HG03095 (cell line): ENCODE data around the gene GCNA.
"Not testable (repeated sequence)": the region's sequence is repeated elsewhere in the genome, so short reads cannot be mapped to it uniquely, and the experiment has no call there.

Experiments
- ATAC-seq: cut with Tn5 transposase; IDR thresholded peaks from one replicate; pipeline ENCODE4 v1.9.1; 2021; ENCODE audit warnings: moderate library complexity; ENCODE audit not compliant: unreplicated experiment

The GCNA gene

DNA sequence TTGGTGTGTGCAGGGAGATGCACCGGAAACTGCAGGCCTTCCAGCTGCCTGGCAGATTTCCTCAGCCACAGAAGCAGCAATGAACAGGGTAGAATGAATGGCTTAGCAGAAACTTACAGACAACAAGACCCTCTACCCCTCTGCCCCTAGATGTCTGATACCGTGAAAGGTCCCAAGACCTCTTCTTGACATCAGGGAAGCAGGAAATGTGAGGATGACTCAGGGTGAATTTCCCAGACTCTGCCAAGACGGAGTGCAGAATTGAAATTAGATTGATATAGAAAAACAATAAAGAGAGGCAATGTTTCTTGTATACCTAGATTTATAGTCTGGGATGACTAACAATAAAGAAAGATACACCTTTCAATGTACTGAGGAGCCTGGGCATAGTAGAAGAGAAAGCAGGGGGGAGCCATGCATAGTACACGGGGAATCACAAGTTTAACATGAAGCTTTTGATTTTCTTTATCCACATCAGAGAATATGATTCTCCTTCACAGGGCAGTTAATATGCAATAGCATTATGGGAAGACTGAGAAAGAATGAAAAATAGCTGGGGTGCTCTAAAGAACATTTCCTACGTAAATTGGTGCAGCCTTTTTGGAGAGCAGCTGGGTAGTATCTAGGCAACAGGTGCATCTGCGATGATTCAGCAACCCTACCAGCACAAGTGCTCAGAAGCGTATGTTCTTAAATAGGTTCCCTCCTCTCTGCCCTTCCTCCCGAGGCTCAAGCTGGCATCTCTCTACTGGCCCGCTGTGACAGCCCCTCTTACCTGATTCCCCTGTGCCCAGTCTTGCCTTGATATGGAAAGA, 58.4 kb downstream of the GCNA start:
- no peak for ATAC-seq

DNA sequence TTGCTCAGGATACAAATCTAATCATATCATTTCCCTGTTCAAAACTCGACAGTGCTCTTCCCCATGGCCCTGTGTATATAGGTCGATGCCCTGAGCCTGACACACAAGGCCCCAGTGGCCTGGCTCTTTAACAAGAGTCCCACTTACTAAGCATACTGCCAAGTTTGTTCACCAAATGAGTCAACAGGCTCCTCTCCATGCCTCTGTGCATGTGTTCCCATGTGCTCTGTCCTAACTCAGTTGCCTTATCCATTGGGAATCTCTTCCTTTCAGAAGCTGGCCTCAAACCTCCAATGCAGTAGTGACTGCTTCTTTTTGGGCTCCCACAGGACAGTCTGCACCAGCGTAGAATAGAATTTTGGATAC, 59.0 kb downstream of the GCNA start:
- no peak for ATAC-seq

DNA sequence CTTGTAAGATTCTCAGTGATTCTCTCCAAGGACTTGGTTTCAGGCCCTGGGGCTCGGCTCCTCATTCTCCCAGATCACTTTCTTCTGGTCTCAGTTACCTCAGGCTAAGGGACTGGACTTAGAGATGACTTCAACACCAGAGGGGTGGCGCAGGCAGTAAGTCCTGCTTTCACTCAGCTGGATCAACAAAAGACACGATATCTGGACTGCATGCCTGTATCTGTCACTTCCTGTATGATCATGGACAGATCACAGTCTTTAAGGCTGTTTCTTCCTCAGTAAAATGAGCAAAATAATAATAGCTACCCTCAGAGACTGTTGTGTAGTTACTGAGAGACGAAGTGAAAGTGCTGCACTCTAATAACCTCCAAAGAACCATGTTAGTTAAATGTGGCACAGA, 59.6 kb downstream of the GCNA start:
- ATAC-seq, result no peak

DNA sequence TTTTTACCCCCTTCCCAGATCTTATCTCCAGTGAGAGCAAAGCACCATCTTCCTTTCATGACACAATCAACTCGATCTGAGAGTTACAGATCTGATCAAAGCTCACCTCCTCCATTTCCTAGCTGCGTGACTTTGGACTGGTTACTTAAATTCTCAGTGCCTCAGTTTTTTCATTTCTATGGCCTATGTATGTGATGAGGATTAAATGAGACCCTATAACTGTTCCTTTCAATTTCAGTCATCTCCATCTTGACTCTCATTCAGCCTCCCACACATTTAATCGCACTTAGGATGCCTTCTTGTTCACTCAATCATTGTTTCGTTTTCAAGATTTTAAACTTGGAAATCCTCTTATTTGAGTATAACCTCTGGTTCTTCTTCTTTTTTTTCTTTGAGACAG, 60.2 kb downstream of the GCNA start:
- no peak for ATAC-seq

DNA sequence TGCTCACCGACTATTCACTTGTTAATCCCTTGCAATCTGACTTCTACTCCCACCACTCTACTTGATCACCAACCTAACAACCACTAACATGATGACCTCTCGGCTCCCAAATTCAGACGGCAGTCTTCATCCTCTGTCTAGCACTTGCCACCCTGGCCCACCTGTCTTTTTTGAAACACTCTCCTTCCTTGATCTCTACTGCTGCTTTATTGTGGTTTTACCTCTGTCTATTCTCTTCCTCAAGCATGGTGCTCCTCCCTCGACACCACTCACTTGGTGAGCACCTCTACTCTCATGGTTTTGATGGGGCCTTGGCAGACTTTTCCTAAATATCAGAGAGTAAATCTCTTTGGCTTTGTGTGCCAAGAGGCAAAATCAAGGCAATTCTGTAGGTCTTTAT, 61.8 kb downstream of the GCNA start:
- ATAC-seq, result no peak

DNA sequence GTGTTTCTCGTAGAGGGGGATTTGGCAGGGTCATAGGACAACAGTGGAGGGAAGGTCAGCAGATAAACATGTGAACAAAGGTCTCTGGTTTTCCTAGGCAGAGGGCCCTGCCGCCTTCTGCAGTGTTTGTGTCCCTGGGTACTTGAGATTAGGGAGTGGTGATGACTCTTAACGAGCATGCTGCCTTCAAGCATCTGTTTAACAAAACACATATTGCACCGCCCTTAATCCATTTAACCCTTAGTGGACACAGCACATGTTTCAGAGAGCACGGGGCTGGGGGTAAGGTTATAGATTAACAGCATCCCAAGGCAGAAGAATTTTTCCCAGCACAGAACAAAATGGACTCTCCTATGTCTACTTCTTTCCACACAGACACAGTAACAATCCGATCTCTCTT, 66.2 kb downstream of the GCNA start:
- ATAC-seq, result not testable (repeated sequence)

DNA sequence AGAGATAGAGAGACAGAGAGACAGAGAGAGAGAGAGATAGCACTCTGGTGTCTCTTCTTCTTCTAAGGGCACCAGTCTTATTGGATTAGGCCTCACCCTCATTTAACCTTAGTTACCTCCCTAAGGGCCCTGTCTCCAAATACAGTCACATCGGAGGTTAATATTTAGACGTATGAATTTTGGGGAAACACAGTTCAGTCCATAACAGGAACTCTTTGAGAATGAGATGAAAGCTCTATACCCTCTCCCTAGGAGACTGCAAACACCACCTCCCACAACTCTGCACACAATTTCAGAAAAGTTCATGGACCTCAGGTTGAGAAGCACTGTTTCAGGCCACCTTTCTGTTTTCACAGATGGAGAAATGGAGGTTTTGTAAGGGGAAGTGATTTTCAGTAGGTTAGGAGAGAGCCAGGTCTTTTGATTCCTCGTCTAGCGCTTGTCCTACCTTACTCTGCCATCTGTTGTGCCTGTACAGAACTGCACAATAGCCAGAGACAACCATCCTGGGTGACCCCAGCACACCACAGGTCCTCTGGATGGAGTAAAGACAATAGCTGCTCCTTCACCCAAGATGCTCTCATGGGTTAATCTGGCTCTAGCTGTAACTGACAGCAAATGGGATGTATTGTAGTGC, 72.2 kb downstream of the GCNA start:
- ATAC-seq, result peak; percentile 84

DNA sequence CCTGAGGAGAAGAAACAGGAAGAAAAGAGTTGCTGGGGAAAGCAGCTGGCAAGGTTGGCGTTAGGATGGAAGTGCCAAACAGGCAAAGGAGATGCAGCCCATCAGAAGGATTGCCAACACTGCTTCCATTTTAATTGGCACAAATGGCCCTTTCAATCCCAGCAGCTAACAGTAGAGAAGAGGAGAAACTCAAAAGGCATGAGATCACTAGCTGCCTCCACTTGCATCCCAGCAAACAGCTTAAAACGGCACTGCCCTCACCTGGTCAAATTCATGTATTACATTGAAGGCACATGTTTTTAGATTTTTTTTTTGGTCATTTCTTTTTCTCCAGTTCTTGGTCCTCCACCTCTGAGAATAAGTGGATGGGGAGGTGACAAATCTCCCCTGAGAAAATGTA, 74.2 kb downstream of the GCNA start:
- no peak for ATAC-seq

DNA sequence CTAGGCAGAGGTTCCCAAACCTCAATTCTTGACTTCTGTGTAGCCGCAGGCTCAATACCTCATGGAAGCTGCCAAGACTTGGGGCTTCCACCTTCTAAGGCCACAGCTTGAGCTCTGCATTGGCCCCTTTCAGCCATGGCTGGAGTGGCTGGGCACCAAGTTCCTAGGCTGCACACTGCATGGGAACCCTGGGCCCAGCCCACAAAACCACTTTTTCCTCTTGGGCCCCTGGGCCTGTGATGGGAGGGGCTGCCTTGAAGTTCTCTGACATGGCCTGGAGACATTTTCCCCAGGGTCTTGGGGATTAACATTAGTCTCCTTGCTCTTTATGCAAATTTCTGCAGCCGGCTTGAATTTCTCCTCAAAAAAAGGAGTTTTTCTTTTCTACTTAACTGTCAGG, 75.1 kb downstream of the GCNA start:
- ATAC-seq, result no peak

DNA sequence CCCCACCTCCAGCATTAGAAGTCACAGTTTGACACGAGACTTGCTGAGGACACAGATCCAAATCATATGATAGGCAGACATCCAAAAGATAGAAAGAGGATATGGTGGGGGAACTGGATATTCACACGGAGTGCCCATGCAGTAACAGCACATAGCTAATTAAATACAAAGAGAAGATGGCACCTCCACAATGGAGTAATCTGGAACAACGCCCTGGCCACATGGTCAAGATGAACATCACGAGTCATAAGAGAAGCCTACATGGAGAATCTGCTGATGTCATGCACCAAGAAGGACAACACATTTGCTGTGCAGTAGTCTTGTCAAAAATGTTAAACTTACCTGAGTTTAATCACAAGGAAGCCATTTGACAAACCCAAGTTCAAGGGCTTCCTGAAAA, 79.0 kb downstream of the GCNA start:
- no peak for ATAC-seq

DNA sequence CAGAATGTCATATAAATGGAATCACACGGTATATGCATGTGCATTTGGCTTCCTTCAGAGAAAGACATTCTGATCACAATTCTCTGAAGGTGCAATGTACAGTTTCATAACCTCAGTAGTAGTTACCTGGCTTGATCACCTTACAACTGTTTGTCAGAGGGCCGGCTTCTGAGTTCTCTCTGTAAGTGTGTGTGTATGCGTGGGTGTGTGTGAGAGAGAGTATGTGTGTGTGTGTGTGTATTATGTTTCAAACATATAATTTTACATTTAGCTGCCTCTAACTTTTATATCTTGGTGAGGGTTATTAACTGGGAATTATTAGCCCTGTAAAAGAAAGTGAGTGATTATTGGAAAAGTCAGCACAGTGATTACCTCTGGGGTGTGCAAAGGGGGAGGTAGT, 81.1 kb downstream of the GCNA start:
- no peak for ATAC-seq

DNA sequence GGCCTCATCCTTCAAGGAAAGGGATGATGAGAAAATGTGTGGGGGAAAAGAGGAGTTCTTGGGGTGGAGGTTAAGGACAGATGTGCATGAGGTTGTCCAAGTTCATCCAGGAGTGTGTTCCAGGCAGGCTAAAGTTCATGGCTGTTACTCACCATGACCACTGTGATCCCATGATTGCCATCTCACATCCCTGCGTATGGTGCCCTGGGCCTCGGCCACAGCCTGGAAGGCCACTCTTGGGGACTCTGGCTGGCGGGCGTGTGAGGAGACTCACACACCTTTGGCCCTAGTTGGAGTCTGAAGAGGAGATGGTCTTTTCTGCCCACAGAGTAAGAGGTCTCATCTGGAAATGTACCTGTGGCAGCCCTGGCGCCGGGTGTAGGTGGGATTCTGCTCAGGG, 81.7 kb downstream of the GCNA start:
- no peak for ATAC-seq

DNA sequence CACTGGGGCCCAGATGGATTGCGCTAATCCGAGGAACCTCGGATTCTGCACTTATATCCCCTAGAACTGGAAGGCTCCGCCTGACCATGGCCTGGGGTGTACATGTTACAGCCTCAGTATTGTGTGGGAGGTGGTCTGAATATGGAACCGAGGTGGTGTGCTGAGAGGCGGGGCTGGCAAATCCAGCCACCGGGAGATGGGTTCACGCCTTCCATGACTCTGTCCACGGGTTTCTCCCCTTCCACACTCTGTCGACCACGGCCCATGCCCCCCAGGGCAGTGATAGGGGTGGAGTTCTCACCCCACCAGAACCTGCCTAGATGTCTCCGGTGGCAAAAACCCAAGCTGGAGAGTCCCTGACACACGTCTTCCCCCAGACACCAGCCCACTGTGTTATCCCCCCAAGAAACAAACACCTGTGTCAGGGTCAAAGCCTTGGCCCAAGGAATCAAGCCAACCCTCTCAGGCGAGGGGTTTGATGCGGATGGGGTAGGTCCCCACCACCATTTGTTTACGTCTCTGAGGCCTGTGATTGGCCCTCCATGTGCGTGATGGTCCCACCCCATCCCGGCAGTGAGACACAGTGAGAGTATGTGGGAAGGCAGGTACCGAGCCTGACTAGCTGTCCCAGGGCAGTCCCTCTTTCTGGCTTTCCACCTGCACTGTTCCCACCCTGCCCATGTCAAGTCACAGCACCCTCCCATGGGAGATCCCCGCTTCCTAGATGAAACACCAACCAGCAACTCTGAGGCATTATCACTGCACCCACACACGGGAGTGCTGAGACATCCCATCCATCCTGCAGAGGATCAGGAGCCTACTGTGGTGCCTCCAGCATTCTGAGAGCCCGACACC, 82.6 kb downstream of the GCNA start:
- no peak for ATAC-seq

DNA sequence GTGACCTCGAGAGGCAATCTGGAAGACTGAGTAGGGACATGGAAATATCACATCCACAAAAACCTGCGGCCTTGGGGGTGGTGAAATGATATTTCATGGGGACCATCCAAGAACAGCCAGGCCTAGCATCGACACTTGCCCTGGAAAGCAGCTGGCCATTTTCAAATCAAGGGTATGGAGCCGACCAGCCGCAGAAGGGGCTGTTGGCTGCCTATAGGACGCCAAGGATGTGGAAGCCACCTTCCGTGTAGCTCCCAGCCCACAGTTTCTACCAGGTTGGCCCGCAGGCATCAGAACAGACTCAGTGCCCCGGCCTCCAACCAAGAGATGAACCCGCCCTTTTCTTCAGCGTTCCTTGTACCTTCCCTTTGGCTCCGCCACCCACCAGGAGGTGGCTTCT, 83.7 kb downstream of the GCNA start:
- no peak for ATAC-seq

DNA sequence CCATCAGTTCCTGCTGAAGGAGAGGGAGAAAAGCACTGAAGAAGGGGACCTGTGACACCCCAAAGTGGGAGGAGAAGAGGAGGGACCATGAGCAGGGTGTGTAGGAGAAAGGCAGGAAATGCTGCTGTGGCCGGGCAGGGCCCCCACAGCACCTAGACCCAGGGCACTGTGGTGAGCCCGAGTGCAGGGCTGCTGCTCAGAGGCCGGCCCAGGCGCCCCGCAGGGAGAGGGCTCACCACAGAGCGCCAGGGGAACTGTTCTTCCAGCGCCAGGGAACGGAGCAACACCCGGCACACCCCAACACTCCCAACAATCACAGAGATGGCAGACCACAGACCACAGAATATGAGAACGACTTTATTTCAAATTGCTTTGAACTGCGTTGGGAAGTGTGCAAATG, 84.4 kb downstream of the GCNA start:
- not testable (repeated sequence) for ATAC-seq
